HL-60 (cell line): Measurements from ENCODE around the gene OR10V1.
A peak's percentile ranks its signal among the peaks of the same experiment; 100 is the strongest.

Source experiments
- DNase-seq, 2 experiments: peaks; one replicate each; pipeline ENCODE4 v3.0.0-alpha.2; 2010 to 2020; ENCODE audit warnings: low read depth in 1 of 2, low spot score in 1 of 2
- H3K27ac ChIP-seq: fragments of 250-450 bp; sonication (Bioruptor Pico); replicated peaks from 2 replicates; pipeline ENCODE4 v1.5.1; 2020; ENCODE audit warnings: mild to moderate bottlenecking, moderate library complexity
- H3K27me3 ChIP-seq: fragments of 250-450 bp; sonication (Bioruptor Pico); 2 replicates; pipeline ENCODE4 v1.5.1; 2021; ENCODE audit warnings: mild to moderate bottlenecking, moderate library complexity; ENCODE audit not compliant: insufficient read depth, poor library complexity, severe bottlenecking
- H3K4me3 ChIP-seq: replicated peaks from 2 replicates; pipeline ENCODE4 v1.5.1; 2011; ENCODE audit warnings: mild to moderate bottlenecking, control low read depth, low read length; ENCODE audit not compliant: insufficient read depth
- CTCF ChIP-seq: IDR thresholded peaks from one replicate; pipeline ENCODE4 v1.5.1; 2011; ENCODE audit warnings: low read length, control low read depth, inconsistent platforms; ENCODE audit not compliant: insufficient read depth
- GABPA ChIP-seq: IDR thresholded peaks from 2 replicates; pipeline ENCODE4 v1.6.1; 2012; ENCODE audit warnings: low read depth
- POLR2AphosphoS5 ChIP-seq: IDR thresholded peaks from 2 replicates; pipeline ENCODE4 v1.6.1; 2012; ENCODE audit warnings: low read depth
- REST ChIP-seq: IDR thresholded peaks from 2 replicates; pipeline ENCODE4 v1.6.1; 2012; ENCODE audit warnings: low read depth; ENCODE audit not compliant: insufficient replicate concordance
- SPI1 ChIP-seq: IDR thresholded peaks from 2 replicates; pipeline ENCODE4 v1.6.1; 2012; ENCODE audit warnings: low read depth, mild to moderate bottlenecking, borderline replicate concordance

OR10V1 gene

GRCh38 chr11:59746111-59746510 is 32.5 kb upstream of the OR10V1 start:
- Histone ChIP-seq H3K27me3 (no peaks in the 10 kb centered on the region), H3K27ac (no peak overlapping the region), H3K4me3 (no peak overlapping the region)
- TF ChIP-seq POLR2AphosphoS5 (no peak), SPI1 (no peak), CTCF (no peak), REST (no peak), GABPA (no peak)
- no peak for DNase-seq

- Histone ChIP-seq H3K4me3 (no peak overlapping the region), H3K27ac (0 out of 2 replicates have a peak overlapping the region, but pooled peaks have one; percentile 1), H3K27me3 (no peaks in the 10 kb centered on the region)
- DNase-seq = no peak
- TF ChIP-seq SPI1 (no peak), GABPA (no peak), CTCF (no peak), REST (no peak), POLR2AphosphoS5 (no peak)
These were observed 17.4 kb upstream of the OR10V1 start for GRCh38 chr11:59730896-59731565.

- peak overlapping the region; percentile 65 for H3K27ac ChIP-seq
- DNase-seq = peak; percentile 18 to 35
- no peak overlapping the region for H3K4me3 ChIP-seq
- TF ChIP-seq SPI1 (no peak), POLR2AphosphoS5 (no peak), GABPA (no peak), CTCF (no peak), REST (no peak)
- H3K27me3 ChIP-seq = no peaks in the 10 kb centered on the region
These were observed 16.2 kb upstream of the OR10V1 start for GRCh38 chr11:59729834-59730233.
